Measurements from ENCODE around the gene AHRR. TPM values are rescaled to one million over a fixed set of nuclear protein-coding genes. Genes with fewer than 3 reads are reported as not detected.
A peak's percentile ranks its signal among the peaks of the same experiment; 100 is the strongest.

Gene AHRR
- total RNA-seq, 1 donor from 2014 or later: 2.1 TPM

DNA sequence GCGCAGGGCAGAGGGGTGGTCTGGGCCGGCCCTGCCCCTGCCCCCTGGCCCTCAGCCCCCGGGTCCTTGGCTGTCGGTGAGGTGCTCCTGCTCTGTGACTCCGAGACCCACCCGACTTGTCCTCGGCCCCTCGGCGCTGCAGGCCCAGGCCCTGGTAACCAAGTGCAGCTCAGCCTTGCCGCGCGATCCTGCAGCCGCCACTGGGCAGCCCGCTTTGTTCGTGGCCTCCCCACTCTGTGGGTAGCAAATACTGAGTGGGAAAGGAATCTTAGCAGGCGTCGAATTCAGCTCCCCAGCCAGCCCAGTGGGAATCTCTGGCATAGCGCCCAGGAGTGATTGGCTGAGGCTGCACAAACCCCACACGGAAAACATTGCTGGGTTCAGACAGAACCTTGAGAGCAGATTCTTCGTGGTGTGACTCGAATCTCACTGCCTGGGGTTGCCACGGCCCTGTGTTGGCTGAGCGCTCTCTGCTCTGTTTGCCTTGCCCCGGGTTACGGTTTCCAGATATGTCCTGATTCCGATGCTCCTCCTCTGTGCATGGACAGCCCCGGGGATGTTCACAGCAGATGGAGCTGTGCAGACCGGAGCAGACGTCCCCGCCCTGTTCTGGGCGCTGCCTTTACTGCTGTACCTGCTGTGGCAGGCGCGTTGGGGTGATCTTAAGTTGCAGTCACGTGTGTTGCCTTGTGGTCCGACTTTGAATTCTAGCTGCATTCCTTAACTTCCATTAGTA is 108.1 kb downstream of the AHRR start:
- DNase-seq (no peak), ATAC-seq (peak; percentile 49)
- intact Hi-C loops (cut with micrococcal nuclease): no loop called here

DNA sequence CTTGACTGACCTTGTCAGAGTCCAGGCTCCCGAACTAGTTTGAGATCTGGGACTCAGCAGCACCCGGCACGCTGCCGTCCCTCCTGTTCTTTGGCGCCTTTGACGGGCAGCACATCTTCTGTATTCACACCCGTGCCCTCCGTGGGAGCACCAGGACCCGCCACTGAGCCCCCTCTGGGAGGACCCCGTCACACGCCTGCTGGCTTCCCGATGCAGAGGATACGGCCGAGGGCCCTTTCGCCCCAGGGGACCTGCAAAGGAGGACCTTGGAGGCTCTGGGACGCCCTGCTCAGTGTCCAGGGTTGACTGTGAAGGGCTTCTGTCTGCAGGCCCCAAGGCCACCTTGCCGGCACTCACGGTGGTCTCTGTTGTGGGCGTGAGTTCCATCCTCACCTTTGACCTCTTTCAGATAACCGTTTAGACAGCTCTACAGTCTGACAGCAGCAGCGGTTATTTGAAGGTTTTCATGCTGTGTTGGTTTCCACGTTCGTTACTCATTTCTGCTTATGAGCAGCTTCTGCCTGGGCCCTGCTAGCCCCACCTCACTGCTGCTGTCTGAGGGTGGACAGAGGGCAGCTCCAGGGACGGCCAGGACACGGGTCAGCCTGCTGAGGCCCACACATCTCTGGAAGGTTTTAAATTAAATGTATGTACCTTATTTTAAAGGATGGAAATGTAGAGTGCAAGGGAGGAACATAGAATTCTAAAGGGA is 108.9 kb downstream of the AHRR start:
- DNase-seq: no peak
- intact Hi-C loops (cut with micrococcal nuclease): no loop called here
- ATAC-seq: no peak

DNA sequence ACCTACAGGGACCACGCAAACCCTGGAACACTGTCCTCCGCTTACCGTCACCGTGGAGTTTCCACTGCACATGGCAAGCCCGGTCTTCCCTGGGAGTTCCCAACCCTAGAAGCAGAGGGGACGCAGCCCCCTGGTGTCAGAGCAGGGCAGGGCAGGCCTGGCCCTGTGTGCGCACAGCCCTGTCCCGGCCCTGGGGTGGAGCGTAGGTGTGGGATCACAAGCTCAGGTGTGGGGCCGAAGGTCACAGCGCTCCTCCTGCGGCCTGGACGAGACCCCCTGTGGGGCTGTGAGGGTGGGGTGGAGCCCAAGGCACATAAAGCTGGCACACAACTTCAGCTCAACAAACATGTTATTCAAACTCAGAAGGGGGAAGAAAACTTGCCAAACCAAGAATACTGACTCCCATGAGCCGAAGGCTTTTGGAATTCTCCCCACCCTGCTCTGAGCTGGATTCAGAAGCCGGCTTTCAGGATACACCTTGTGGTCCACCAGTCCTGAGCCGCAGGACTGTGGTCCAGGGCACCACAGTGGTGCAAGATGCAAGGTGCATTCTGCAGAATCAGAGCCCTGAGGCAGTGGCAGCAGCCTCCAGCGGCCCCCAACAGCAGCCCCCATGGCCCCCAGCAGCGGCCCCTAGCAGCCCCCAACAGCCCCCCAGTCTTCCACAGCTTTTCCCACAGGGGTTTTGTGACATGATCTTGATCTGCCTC is 109.6 kb downstream of the AHRR start:
- intact Hi-C loops (cut with micrococcal nuclease): no loop called here
- DNase-seq (peak; percentile 70), ATAC-seq (peak; percentile 79)

DNA sequence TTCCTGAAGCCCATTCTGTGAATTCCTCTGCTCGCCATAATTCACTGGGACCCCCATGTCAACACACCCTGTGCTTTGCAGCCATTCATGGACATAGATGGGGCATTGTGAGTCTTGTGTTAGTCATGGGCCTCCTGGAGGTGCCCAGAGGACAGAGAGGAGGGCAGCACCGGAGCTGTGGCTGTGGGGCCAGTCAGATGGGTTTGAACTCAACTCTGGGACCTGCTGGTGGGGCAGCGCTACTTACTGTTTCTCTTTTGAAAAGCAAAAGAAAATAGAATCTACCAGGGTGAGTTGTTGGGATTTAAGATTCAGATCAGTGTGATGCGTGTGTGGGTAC is 110.2 kb downstream of the AHRR start:
- ATAC-seq: no peak
- intact Hi-C loops (cut with micrococcal nuclease): no loop called here
- DNase-seq: peak; percentile 15

- DNase-seq (peak; percentile 14), ATAC-seq (no peak)
- intact Hi-C loops (cut with micrococcal nuclease): no loop called here
Measured at GRCh38 chr5:432201-432927, 110.8 kb downstream of the AHRR start.

DNA sequence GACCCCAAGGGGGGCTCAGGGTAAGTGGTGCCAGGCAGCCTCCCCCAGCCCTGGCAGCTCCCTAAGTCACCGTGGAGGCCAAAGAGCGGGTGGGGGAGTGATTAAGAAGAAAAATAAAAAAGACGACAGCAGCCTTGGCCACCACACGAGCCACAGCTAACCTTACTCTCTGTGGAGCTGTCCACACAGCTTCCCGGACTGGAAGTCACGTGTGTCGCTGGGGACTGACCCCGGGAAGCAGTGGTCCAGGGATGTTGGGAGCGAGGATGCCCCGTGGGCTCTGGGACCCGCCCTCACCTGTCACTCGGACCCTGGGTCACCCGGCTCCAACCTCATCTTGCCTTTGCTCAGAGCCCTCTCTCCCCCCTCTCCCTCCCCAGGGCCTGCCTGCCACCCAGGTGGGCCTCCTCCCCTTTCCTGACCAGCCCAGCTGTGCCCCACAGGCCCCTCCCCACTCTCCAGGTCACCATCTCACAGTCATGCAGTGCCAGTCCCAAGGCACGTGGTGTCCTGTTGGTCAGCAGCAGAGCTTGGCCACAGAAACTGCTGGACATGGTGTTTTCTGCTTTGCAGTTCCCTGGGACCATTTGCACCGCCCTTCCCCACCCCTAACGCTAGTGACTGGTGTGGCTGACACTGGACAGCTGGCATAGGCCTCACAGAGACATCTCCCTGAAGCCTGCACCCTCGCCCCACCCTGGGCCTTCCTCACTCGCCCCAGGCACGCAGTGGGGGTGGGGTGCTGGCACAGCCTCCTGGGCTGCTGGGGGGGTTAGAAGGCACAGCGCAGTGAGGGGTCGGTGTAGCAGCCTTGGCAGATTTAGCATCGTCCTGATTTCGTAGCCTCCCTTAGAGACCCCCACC is 111.6 kb downstream of the AHRR start:
- intact Hi-C loops (cut with micrococcal nuclease): no loop called here

DNA sequence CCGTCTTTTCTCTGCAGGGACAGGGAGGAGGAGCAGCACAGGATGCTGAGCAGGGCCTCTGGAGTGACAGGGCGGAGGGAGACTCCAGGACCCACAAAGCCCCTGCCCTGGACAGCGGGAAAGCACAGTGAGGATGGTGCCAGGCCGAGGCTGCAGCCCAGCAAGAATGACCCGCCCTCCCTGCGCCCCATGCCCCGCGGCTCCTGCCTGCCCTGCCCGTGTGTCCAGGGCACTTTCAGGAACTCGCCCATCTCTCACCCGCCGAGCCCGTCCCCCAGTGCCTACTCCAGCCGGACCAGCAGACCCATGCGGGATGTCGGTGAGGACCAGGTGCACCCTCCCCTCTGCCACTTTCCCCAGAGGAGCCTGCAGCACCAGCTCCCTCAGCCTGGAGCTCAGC is 112.3 kb downstream of the AHRR start:
- ATAC-seq: no peak
- peak; percentile 19 for DNase-seq
- intact Hi-C loops (cut with micrococcal nuclease): no loop called here

More for the DNA sequence above, 111.6 kb downstream of the AHRR start:
- no peak for ATAC-seq
- DNase-seq: peak; percentile 23

DNA sequence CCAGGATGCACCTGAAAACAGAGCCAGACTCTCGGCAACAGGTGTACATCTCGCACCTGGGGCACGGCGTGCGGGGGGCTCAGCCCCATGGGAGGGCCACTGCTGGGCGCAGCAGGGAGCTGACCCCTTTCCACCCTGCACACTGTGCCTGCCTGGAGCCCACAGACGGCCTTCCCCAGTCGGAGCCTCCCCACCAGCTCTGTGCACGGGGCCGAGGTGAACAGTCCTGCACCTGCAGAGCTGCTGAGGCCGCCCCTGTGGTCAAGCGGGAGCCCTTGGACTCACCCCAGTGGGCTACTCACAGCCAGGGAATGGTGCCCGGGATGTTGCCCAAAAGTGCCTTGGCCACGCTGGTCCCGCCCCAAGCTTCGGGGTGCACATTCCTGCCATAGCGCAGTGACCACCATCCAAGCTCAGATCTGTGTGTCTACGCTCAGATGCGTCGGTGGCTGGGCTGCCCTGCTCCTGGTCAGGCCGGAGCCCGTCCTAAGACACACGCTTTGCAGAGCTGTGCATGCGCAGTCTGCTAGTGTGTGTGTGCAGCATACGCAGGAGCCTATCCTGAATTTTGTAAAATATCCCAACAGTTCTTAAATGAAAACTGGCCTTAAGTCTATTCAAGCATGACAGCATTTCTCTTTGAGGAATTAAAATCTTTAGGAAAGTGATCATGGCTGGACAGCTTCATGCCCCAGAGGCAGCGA is 113.1 kb downstream of the AHRR start:
- ATAC-seq (no peak), DNase-seq (peak; percentile 20)
- intact Hi-C loops (cut with micrococcal nuclease): no loop called here

DNA sequence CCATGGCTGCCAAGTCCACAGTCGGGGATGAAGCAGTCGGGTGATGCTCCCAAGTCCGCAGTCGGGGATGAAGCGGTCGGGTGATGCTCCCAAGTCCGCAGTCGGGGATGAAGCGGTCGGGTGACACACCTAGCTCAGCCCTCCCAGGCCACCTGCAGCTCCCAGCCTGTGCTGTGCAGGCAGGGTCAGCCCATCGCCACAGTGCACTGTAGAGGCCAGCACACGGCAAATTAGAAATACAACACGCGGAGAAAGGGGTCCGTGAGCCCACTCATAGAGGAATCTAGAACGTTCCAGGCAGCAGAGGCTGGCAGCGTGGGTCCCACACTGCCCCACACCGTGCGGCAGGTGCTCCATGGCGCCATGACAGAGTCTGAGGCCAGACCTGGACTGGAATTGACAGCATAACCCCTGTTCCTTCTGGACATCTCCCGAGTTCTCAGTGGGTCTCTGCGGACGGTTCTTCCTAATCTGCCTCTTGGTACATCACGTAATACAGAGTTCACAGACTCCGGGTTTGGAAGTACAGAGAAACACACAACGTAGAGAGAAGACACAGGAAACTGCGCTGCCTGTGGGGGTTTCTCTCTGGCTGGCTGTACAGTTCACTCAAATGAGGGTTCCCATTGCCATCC is 113.8 kb downstream of the AHRR start:
- ATAC-seq (no peak), DNase-seq (peak; percentile 31)
- intact Hi-C loops (cut with micrococcal nuclease): no loop called here

GRCh38 chr5:435961-436640 is 114.6 kb downstream of the AHRR start:
- ATAC-seq: no peak

DNA sequence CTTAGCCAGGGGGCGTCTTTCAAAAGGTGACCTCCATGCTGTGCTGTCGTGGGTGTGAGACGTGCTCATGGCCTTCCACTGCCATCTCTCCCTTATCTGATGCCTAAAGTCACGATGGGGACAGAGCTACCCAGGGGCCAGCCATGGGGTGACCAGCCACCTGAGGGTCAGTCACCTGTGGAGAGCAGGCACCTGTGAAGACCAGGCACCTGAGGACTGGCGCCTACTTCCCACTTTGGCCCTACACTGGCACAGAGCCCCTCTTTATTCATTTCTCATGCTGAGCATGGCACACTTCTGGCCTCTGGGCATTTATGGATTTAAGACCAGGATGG is 115.1 kb downstream of the AHRR start:
- intact Hi-C loops (cut with micrococcal nuclease): no loop called here
- DNase-seq (no peak), ATAC-seq (no peak)

More at GRCh38 chr5:435961-436640, 114.6 kb downstream of the AHRR start:
- intact Hi-C loops (cut with micrococcal nuclease): no loop called here
- peak; percentile 20 for DNase-seq

- peak; percentile 24 for DNase-seq
- ATAC-seq: no peak
- intact Hi-C loops (cut with micrococcal nuclease): no loop called here
Measured at GRCh38 chr5:437281-437771, 115.8 kb downstream of the AHRR start.

DNA sequence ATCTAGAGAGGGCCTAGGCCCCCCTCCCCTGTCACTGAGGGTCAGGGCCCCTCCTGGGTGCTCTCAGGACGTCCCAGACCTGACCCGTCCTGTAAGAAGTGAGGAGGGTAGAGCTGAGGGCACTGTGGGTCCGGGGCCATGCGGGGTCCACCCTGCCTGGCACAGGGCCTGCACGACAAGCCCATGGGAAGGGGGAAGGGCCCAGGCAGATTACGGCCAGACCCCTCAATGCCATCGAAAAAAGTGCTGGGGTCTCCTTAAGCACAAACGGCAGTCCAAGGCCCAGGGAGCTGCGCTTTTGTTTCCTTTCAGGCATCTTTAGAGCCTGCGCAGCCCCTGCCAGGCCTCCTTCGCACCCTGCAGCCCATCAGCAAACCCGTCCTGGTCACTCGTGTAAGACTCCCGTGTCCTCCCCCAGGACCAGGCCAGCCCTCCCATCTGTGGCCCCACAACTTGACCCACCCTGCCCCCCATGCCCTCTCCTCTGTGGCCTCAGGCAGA is 117.0 kb downstream of the AHRR start:
- ATAC-seq (no peak), DNase-seq (no peak)
- intact Hi-C loops (cut with micrococcal nuclease): no loop called here

GRCh38 chr5:439181-439580 is 117.7 kb downstream of the AHRR start:
- DNase-seq (peak; percentile 21), ATAC-seq (no peak)
- intact Hi-C loops (cut with micrococcal nuclease): no loop called here

GRCh38 chr5:439636-440035 is 118.1 kb downstream of the AHRR start:
- peak; percentile 26 for DNase-seq

DNA sequence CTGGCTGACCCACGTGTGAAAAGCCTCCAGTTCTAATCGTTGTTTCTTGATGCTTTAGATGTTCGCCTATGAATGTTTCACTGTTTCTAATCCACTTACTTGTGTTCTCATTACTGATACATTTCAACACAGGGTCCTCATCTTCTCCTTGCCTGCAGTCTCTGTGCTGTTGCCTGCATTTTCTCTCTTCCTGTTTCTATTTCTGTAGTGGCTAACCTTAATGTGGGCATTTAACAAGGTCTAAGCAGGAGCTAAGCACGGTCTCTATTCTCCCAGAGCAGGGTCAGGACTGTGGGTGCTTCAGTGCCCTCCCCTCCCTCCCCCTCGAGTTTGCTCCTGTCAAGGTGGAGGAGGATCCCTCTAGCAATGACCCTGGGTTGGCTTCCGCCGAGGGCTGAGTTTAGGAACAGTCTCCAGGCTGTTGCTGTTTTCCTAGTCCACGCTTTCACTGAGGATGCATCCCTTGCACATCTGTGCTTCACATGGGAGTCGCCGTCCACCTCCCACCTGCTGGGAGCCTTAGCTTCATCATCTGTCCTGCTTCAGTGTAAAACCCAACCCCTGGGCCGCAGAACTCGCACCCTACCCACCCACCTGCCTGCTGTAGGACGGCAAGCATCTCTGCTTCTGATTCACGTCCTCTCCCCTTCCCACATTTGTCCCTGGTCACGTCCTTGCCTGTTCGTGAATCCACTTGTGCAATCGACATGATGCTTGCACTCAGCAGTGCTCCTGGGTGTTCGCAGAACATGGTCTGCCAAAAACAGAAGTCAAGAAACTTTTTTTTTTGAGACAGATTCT is 119.1 kb downstream of the AHRR start:
- intact Hi-C loops (cut with micrococcal nuclease): no loop called here
- no peak for ATAC-seq
- peak; percentile 12 for DNase-seq

More at GRCh38 chr5:439636-440035, 118.1 kb downstream of the AHRR start:
- no peak for ATAC-seq
- intact Hi-C loops (cut with micrococcal nuclease): no loop called here
